Measurements from ENCODE around the gene BRAT1.

The BRAT1 gene

GRCh38 chr7:2495418-2496299, 59.7 kb downstream of the BRAT1 start:
- DNase-seq: no peak

- no peak for DNase-seq
Measured at GRCh38 chr7:2494191-2495130, 60.9 kb downstream of the BRAT1 start.

- no peak for DNase-seq
Measured at GRCh38 chr7:2493205-2494164, 61.8 kb downstream of the BRAT1 start.

- DNase-seq: no peak
Measured at GRCh38 chr7:2492038-2492437, 63.3 kb downstream of the BRAT1 start.

- DNase-seq: no peak
Measured at GRCh38 chr7:2490181-2490651, 65.1 kb downstream of the BRAT1 start.

GRCh38 chr7:2488681-2489080, 66.6 kb downstream of the BRAT1 start:
- DNase-seq: no peak

- DNase-seq: no peak
Measured at GRCh38 chr7:2488272-2488645, 67.1 kb downstream of the BRAT1 start.

All from hippocampal formation (tissue), 2 donors.